ENCODE measurements around the gene PROK2. TPM values are rescaled to one million over a fixed set of nuclear protein-coding genes. Genes with fewer than 3 reads are reported as not detected.
A peak's percentile ranks its signal among the peaks of the same experiment; 100 is the strongest.

Gene PROK2
- total RNA-seq, 1 donor from 2014 or later, result not detected

- Histone ChIP-seq H3K36me3 (ENCODE audit: control insufficient read depth, insufficient read depth, low read length) (no peaks in the 10 kb centered on the region), H3K27me3 (ENCODE audit: control insufficient read depth, insufficient read depth, low read length) (peaks cover 9% of the 10 kb centered on the region), H3K4me3 (ENCODE audit: low read depth, low read length) (no peak overlapping the region)
- no peak for TF ChIP-seq CTCF (IDR thresholded peaks at IDR 0.05; ENCODE audit: insufficient read depth, low read length, severe bottlenecking)
- FAIRE-seq (no peak), DNase-seq (ENCODE audit: low read depth) (no peak)
These were observed 15.1 kb upstream of the PROK2 start for GRCh38 chr3:71800023-71800422.

GRCh38 chr3:71797455-71797854 lies 12.5 kb upstream of the PROK2 start:
- TF ChIP-seq CTCF (IDR thresholded peaks at IDR 0.05; ENCODE audit: insufficient read depth, low read length, severe bottlenecking), result no peak
- no peaks in the 10 kb centered on the region for H3K36me3 ChIP-seq (ENCODE audit: control insufficient read depth, insufficient read depth, low read length)
- no peak for DNase-seq (ENCODE audit: low read depth)
- no peak overlapping the region for H3K4me3 ChIP-seq (ENCODE audit: low read depth, low read length)
- peaks cover 7% of the 10 kb centered on the region for H3K27me3 ChIP-seq (ENCODE audit: control insufficient read depth, insufficient read depth, low read length)
- no peak for FAIRE-seq

- no peak for FAIRE-seq
- no peaks in the 10 kb centered on the region for H3K36me3 ChIP-seq (ENCODE audit: control insufficient read depth, insufficient read depth, low read length)
- TF ChIP-seq CTCF (IDR thresholded peaks at IDR 0.05; ENCODE audit: insufficient read depth, low read length, severe bottlenecking), result no peak
- peaks cover 7% of the 10 kb centered on the region for H3K27me3 ChIP-seq (ENCODE audit: control insufficient read depth, insufficient read depth, low read length)
- DNase-seq (ENCODE audit: low read depth), result no peak
- H3K4me3 ChIP-seq (ENCODE audit: low read depth, low read length), result no peak overlapping the region
These were observed 11.3 kb upstream of the PROK2 start for GRCh38 chr3:71796290-71796689.

- FAIRE-seq (no peak), DNase-seq (ENCODE audit: low read depth) (peak; percentile 7)
- H3K27me3 ChIP-seq (ENCODE audit: control insufficient read depth, insufficient read depth, low read length), result peaks cover 2% of the 10 kb centered on the region
- no peaks in the 10 kb centered on the region for H3K36me3 ChIP-seq (ENCODE audit: control insufficient read depth, insufficient read depth, low read length)
- no peak overlapping the region for H3K4me3 ChIP-seq (ENCODE audit: low read depth, low read length)
- TF ChIP-seq CTCF (IDR thresholded peaks at IDR 0.05; ENCODE audit: insufficient read depth, low read length, severe bottlenecking), result no peak
These were observed 6.7 kb upstream of the PROK2 start for GRCh38 chr3:71791634-71792033.

GRCh38 chr3:71789922-71790321 lies 5.0 kb upstream of the PROK2 start:
- Histone ChIP-seq H3K4me3 (ENCODE audit: low read depth, low read length) (no peak overlapping the region), H3K36me3 (ENCODE audit: control insufficient read depth, insufficient read depth, low read length) (no peaks in the 10 kb centered on the region), H3K27me3 (ENCODE audit: control insufficient read depth, insufficient read depth, low read length) (peaks cover 11% of the 10 kb centered on the region)
- DNase-seq (ENCODE audit: low read depth), result no peak
- FAIRE-seq, result no peak
- TF ChIP-seq CTCF (IDR thresholded peaks at IDR 0.05; ENCODE audit: insufficient read depth, low read length, severe bottlenecking), result no peak

GRCh38 chr3:71787851-71788405 lies 3.0 kb upstream of the PROK2 start:
- H3K36me3 ChIP-seq (ENCODE audit: control insufficient read depth, insufficient read depth, low read length), result no peaks in the 10 kb centered on the region
- TF ChIP-seq CTCF (IDR thresholded peaks at IDR 0.05; ENCODE audit: insufficient read depth, low read length, severe bottlenecking), result no peak
- peaks cover 21% of the 10 kb centered on the region for H3K27me3 ChIP-seq (ENCODE audit: control insufficient read depth, insufficient read depth, low read length)
- DNase-seq (ENCODE audit: low read depth), result no peak
- no peak overlapping the region for H3K4me3 ChIP-seq (ENCODE audit: low read depth, low read length)
- FAIRE-seq, result no peak

Data from bronchial epithelial cell (primary cell).